HFFc6 (cell line): ENCODE measurements around the gene SLC25A45. TPM values are rescaled to one million over a fixed set of nuclear protein-coding genes. Genes with fewer than 3 reads are reported as not detected.
A peak's percentile ranks its signal among the peaks of the same experiment; 100 is the strongest.

ENCODE experiments used
- DNase-seq: peaks from one replicate; pipeline ENCODE4 v3.0.0-alpha.2; 2018
- H3K27ac Mint-ChIP-seq: 2 replicates; pipeline ENCODE4 v1.8.0; 2020; ENCODE audit warnings: mild to moderate bottlenecking, mixed read lengths
- H3K27me3 Mint-ChIP-seq: 2 replicates; pipeline ENCODE4 v1.8.0; 2021; ENCODE audit warnings: mild to moderate bottlenecking, moderate library complexity, mixed read lengths; ENCODE audit not compliant: insufficient read depth
- H3K36me3 Mint-ChIP-seq: 2 replicates; pipeline ENCODE4 v1.8.0; 2021; ENCODE audit warnings: low read depth, mixed read lengths
- H3K4me1 Mint-ChIP-seq: 2 replicates; pipeline ENCODE4 v1.8.0; 2020; ENCODE audit warnings: low read depth, mixed read lengths
- H3K4me3 Mint-ChIP-seq: 2 replicates; pipeline ENCODE4 v1.8.0; 2020; ENCODE audit warnings: mild to moderate bottlenecking, moderate library complexity, mixed read lengths
- H3K9me3 Mint-ChIP-seq: 2 replicates; pipeline ENCODE4 v1.8.0; 2020; ENCODE audit warnings: mild to moderate bottlenecking, mixed read lengths
- total RNA-seq, 6 experiments: library from RNA; stranded (reverse); fragmentation: NEBNext Ultra II Directional; extraction: Animal tissue kit (Norgen Biotek cat#: 25700); gene quantifications; 2 replicates in 1 of 6; 3 replicates in 5 of 6; pipeline ENCODE4 v1.2.3, GENCODE V29; 2021
- TF ChIP-seq, protein P1 (sequence below): fragments of 200-600 bp; sonication (generic); IDR thresholded peaks from 2 replicates; pipeline ENCODE4 v1.5.0; 2021; ENCODE audit warnings: antibody characterized with exemption, mild to moderate bottlenecking

The SLC25A45 gene
- total RNA-seq, 6 experiments from 2014 or later = 4.9 to 8.9 (median 5.8) TPM

DNA sequence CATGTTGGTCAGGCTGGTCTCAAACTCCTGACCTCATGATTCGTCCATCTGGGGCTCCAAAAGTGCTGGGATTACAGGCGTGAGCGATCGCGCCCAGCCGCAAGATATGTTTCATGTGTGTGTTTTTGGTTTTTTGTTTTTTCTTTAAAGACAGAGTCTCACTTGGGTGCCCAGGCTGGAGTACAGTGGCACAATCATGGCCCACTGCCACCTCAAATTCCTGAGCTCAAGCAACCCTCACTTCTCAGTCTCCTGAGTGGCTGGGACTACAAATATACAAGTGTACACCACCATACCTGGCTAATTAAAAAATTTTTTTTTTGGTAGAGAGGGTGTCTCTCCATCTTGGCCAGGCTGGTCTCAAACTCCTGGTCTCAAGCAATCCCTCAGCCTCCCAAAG lies 19.5 kb downstream of the SLC25A45 start:
- no peaks in the 10 kb centered on the region for H3K36me3 Mint-ChIP-seq
- TF ChIP-seq, protein P1, sequence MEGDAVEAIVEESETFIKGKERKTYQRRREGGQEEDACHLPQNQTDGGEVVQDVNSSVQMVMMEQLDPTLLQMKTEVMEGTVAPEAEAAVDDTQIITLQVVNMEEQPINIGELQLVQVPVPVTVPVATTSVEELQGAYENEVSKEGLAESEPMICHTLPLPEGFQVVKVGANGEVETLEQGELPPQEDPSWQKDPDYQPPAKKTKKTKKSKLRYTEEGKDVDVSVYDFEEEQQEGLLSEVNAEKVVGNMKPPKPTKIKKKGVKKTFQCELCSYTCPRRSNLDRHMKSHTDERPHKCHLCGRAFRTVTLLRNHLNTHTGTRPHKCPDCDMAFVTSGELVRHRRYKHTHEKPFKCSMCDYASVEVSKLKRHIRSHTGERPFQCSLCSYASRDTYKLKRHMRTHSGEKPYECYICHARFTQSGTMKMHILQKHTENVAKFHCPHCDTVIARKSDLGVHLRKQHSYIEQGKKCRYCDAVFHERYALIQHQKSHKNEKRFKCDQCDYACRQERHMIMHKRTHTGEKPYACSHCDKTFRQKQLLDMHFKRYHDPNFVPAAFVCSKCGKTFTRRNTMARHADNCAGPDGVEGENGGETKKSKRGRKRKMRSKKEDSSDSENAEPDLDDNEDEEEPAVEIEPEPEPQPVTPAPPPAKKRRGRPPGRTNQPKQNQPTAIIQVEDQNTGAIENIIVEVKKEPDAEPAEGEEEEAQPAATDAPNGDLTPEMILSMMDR = no peak
- peaks cover 5% of the 10 kb centered on the region for H3K27me3 Mint-ChIP-seq
- H3K9me3 Mint-ChIP-seq = no peaks in the 10 kb centered on the region
- no peak for DNase-seq
- no peak overlapping the region for H3K4me3 Mint-ChIP-seq
- no peak overlapping the region for H3K27ac Mint-ChIP-seq
- H3K4me1 Mint-ChIP-seq = peaks cover 3% of the 10 kb centered on the region

DNA sequence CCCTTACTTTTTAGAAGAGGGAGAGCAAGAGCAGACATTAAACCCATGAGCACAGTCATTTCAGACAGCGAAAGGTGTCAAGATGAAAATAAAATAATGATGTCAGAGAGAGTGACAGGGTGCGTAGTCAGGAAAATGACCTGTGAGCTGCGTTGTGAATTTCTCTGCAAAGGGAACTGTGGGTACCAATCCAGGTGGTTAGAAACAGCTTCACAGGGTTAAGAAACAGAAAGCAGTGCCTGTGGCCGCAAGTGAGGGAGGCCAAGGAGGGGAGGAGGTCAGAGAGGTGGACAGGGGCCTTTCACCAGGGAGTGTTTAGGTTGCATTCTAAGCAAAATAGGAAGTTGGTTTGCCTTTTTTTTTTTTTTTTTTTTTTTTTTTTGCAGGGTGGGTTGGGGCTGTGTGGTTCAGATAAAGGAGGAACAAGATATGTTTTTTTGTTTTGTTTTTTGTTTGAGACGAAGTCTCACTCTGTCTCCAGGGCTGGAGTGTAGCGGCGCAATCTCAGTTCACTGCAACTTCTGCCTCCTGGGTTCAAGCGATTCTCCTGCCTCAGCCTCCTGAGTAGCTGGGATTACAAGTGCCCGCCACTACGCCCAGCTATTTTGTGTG lies 20.0 kb downstream of the SLC25A45 start:
- Mint-ChIP-seq H3K27ac (no peak overlapping the region), H3K36me3 (no peaks in the 10 kb centered on the region), H3K9me3 (no peaks in the 10 kb centered on the region), H3K27me3 (peaks cover 5% of the 10 kb centered on the region), H3K4me1 (peaks cover 9% of the 10 kb centered on the region), H3K4me3 (no peak overlapping the region)
- no peak for DNase-seq
- TF ChIP-seq, protein P1 = no peak

DNA sequence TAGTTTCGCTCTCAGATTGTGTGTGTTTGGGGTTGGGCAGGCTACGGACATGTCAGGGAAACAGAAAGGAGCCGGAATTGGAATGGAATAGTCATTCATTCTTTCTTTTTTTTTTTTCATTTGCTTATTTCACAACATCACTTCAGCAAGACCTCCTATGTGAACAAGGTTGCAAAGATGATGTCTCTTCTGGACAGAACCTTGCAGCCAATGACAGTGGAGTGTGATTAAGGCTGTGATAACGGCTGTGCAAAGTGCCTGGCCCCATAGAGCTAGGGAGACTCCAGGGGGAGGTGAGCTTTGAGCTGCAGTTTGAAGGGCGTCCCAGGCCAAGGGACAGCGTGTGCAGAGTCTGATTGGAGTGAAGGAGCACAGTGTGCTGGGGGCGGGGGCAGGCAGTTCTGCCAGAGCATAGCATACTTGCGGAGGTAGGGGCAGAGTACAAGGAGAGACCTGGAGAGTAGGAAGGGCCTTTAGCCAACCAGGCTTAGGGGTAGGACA lies 24.5 kb downstream of the SLC25A45 start:
- no peak for DNase-seq
- Mint-ChIP-seq H3K9me3 (no peaks in the 10 kb centered on the region), H3K36me3 (no peaks in the 10 kb centered on the region), H3K4me1 (peaks cover 30% of the 10 kb centered on the region), H3K27ac (no peak overlapping the region), H3K4me3 (no peak overlapping the region), H3K27me3 (peaks cover 8% of the 10 kb centered on the region)
- TF ChIP-seq, protein P1 = no peak

DNA sequence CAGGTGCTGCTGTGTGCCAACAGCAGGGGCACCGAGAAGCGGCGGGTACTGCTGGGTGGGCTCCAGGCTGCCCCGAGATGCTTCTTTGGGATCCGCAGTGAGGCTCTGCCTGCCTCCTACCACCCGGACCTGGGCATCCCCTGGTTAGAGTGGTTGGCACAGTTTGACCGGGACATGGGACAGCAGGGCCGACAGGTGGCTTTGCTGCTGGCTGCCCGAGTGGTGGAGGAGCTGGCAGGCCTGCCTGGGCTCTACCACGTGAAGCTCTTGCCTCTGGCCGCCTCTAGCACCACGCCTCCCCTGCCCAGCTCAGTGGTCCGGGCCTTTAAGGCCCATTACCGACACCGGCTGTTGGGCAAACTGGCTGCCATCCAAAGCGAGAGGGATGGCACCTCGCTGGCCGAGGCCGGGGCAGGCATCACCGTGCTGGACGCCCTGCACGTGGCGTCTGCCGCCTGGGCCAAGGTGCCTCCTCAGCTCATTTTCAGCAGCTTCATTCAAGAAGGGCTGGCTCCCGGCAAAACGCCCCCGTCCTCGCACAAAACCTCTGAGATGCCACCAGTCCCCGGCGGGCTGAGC lies 26.0 kb downstream of the SLC25A45 start:
- DNase-seq = no peak
- H3K4me1 Mint-ChIP-seq = peaks cover 35% of the 10 kb centered on the region
- no peaks in the 10 kb centered on the region for H3K36me3 Mint-ChIP-seq
- no peak overlapping the region for H3K4me3 Mint-ChIP-seq
- TF ChIP-seq, protein P1 = no peak
- H3K9me3 Mint-ChIP-seq = no peaks in the 10 kb centered on the region
- peaks cover 8% of the 10 kb centered on the region for H3K27me3 Mint-ChIP-seq
- H3K27ac Mint-ChIP-seq = no peak overlapping the region

DNA sequence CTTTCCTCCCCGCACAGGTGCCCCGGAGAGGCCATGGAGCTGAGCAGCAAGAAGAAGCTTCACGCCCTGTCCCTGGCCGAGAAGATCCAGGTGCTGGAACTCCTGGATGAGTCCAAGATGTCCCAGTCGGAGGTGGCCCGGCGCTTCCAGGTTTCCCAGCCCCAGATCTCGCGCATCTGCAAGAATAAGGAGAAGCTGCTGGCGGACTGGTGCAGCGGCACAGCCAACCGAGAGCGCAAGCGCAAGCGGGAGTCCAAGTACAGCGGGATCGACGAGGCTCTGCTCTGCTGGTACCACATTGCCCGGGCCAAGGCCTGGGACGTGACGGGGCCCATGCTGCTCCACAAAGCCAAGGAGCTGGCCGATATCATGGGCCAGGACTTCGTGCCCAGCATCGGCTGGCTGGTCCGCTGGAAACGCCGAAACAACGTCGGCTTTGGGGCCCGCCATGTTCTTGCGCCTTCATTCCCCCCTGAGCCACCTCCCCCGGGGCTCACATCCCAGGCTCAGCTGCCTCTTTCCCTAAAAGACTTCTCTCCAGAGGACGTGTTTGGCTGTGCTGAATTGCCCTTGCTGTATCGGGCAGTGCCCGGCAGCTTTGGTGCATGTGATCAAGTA lies 26.6 kb downstream of the SLC25A45 start:
- H3K9me3 Mint-ChIP-seq = no peaks in the 10 kb centered on the region
- H3K27me3 Mint-ChIP-seq = peaks cover 8% of the 10 kb centered on the region
- H3K27ac Mint-ChIP-seq = no peak overlapping the region
- DNase-seq = peak; percentile 7
- peak overlapping the region; percentile 77 for H3K4me3 Mint-ChIP-seq
- peaks cover 35% of the 10 kb centered on the region for H3K4me1 Mint-ChIP-seq
- TF ChIP-seq, protein P1 = no peak
- H3K36me3 Mint-ChIP-seq = no peaks in the 10 kb centered on the region
